Glomerular visceral epithelial cell (primary cell): ENCODE results near the gene CKS1B.

Experiments
- DNase-seq: peaks from one replicate; pipeline ENCODE4 v3.0.0-alpha.2; 2016; ENCODE audit errors: extremely low spot score

Gene CKS1B

GRCh38 chr1:154974102-154974807 is at the start of gene CKS1B:
TSS of gene CKS1B (plus strand) at chr1:154974681. CDS start at chr1:154974746, 65 bp downstream.
- peak; percentile 100 for DNase-seq

GRCh38 chr1:154925335-154926170 is 48.9 kb upstream of the CKS1B start:
- DNase-seq = no peak

GRCh38 chr1:154926201-154926600 is 48.3 kb upstream of the CKS1B start:
- DNase-seq = no peak

GRCh38 chr1:154931940-154932487 is 42.5 kb upstream of the CKS1B start:
- DNase-seq = peak; percentile 31

GRCh38 chr1:154934358-154934948 is 40.0 kb upstream of the CKS1B start:
- DNase-seq = no peak

- no peak for DNase-seq
These were observed 38.5 kb upstream of the CKS1B start for GRCh38 chr1:154935749-154936554.

GRCh38 chr1:154936555-154937084 is 37.9 kb upstream of the CKS1B start, which contains the start of gene PMVK:
TSS of gene PMVK (minus strand) at chr1:154936719. CDS start at chr1:154936685, 34 bp downstream.
- peak; percentile 94 for DNase-seq

GRCh38 chr1:154937085-154937987 is 37.1 kb upstream of the CKS1B start:
- peak; percentile 90 for DNase-seq

GRCh38 chr1:154937988-154938386 is 36.5 kb upstream of the CKS1B start:
- DNase-seq = no peak

- no peak for DNase-seq
These were observed 35.7 kb upstream of the CKS1B start for GRCh38 chr1:154938604-154939399.

- DNase-seq = no peak
These were observed 34.3 kb upstream of the CKS1B start for GRCh38 chr1:154940213-154940560.

- DNase-seq = no peak
These were observed 33.8 kb upstream of the CKS1B start for GRCh38 chr1:154940651-154941194.

GRCh38 chr1:154941333-154942013 is 33.0 kb upstream of the CKS1B start:
- no peak for DNase-seq

- DNase-seq = no peak
These were observed 30.7 kb upstream of the CKS1B start for GRCh38 chr1:154943649-154944400.

GRCh38 chr1:154944401-154945159 is 29.9 kb upstream of the CKS1B start:
- DNase-seq = no peak

GRCh38 chr1:154945160-154945961 is 29.1 kb upstream of the CKS1B start:
- no peak for DNase-seq
